CD4-positive, alpha-beta T cell (primary cell): ENCODE data around the gene WDR3. TPM values are rescaled to one million over a fixed set of nuclear protein-coding genes. Genes with fewer than 3 reads are reported as not detected.
A peak's percentile ranks its signal among the peaks of the same experiment; 100 is the strongest.

Experiments used
- ATAC-seq: fragments of 200-7000 bp; cut with Tn5 transposase; one replicate; pipeline ENCODE4 v1.10.0; 2022; ENCODE audit warnings: mild to moderate bottlenecking; ENCODE audit not compliant: poor library complexity
- CTCF ChIA-PET: fragments of 350-600 bp; sonication (Branson Sonifier 250); formaldehyde crosslinking; loops from one replicate; lab custom pipeline; 2021; ENCODE audit warnings: antibody characterized with exemption, inconsistent platforms; lab: Charles Lee
- POLR2A ChIA-PET: fragments of 350-600 bp; sonication (Branson Sonifier 250); formaldehyde crosslinking; loops from one replicate; lab custom pipeline; 2021; ENCODE audit warnings: antibody characterized with exemption, inconsistent platforms; lab: Charles Lee
- DNase-seq, 14 experiments: peaks; one replicate each; pipeline ENCODE4 v3.0.0-alpha.2; 2013 to 2020; ENCODE audit warnings: mixed read lengths in 2 of 14
- H3K27ac ChIP-seq, 2 donors: one replicate each; pipeline versions ENCODE4 v1.5.1 to v1.7.0; 2013; ENCODE audit warnings: low read length in 2 of 2, low read depth in 1 of 2, mild to moderate bottlenecking in 1 of 2
- H3K27me3 ChIP-seq, 2 experiments: 1 replicate in 1 of 2; 2 replicates in 1 of 2; pipeline versions ENCODE4 v1.6.1 to v1.7.0; 2013; ENCODE audit warnings: low read length in 2 of 2, control low read depth in 1 of 2, mild to moderate bottlenecking in 1 of 2, moderate library complexity in 1 of 2; ENCODE audit not compliant: insufficient read depth in 2 of 2, control insufficient read depth in 1 of 2
- H3K36me3 ChIP-seq: one replicate; pipeline ENCODE4 v1.6.1; 2013; ENCODE audit warnings: low read length, control low read depth; ENCODE audit not compliant: insufficient read depth
- H3K4me1 ChIP-seq: one replicate; pipeline ENCODE4 v1.6.1; 2013; ENCODE audit warnings: low read length, control low read depth; ENCODE audit not compliant: insufficient read depth
- H3K4me3 ChIP-seq: one replicate; pipeline ENCODE4 v1.5.1; 2013; ENCODE audit warnings: mild to moderate bottlenecking, low read length, moderate library complexity
- H3K9me3 ChIP-seq, 2 experiments: 1 replicate in 1 of 2; 2 replicates in 1 of 2; pipeline versions ENCODE4 v1.6.1 to v1.7.0; 2013; ENCODE audit warnings: low read length in 2 of 2, mild to moderate bottlenecking in 2 of 2, control low read depth in 1 of 2, moderate library complexity in 1 of 2; ENCODE audit not compliant: control insufficient read depth in 1 of 2, insufficient read depth in 1 of 2
- H3K27ac Mint-ChIP-seq: one replicate; pipeline ENCODE4 v1.8.0; 2020; ENCODE audit warnings: mixed read lengths
- H3K27me3 Mint-ChIP-seq: one replicate; pipeline ENCODE4 v1.8.0; 2021; ENCODE audit warnings: mixed read lengths
- H3K36me3 Mint-ChIP-seq: one replicate; pipeline ENCODE4 v1.8.0; 2021; ENCODE audit warnings: low read depth, mixed read lengths
- H3K4me1 Mint-ChIP-seq: one replicate; pipeline ENCODE4 v1.8.0; 2021; ENCODE audit warnings: low read depth, mixed read lengths
- H3K4me3 Mint-ChIP-seq: one replicate; pipeline ENCODE4 v1.8.0; 2020; ENCODE audit warnings: mild to moderate bottlenecking, mixed read lengths
- H3K9me3 Mint-ChIP-seq: one replicate; pipeline ENCODE4 v1.8.0; 2020; ENCODE audit warnings: mixed read lengths
- CTCF ChIP-seq: fragments of 200-600 bp; IDR thresholded peaks from one replicate; pipeline ENCODE4 v1.8.0; 2022; ENCODE audit warnings: antibody characterized with exemption, mild to moderate bottlenecking
- intact Hi-C, 2 experiments: fragments of 100-400 bp; cut with DNase I in 1 of 2; cut with micrococcal nuclease in 1 of 2; formaldehyde crosslinking; loops; one replicate each; pipeline versions ENCODE4 v1.15.1 to v1.9.0; 2023 to 2025; cut with DNase I, micrococcal nuclease
- total RNA-seq, 174 experiments: library from RNA in 2 of 174; stranded (reverse) in 2 of 174; gene quantifications; one replicate each; pipeline ENCODE4 v1.2.3 and lab custom pipeline; 2021 to 2026

WDR3 gene
- total RNA-seq, 2 experiments from 2014 or later = 5.8 to 7.5 TPM

- Histone ChIP-seq H3K27me3 (no peaks in the 10 kb centered on the region), H3K4me1 (no peaks in the 10 kb centered on the region), H3K36me3 (peaks cover 37% of the 10 kb centered on the region), H3K4me3 (no peak overlapping the region), H3K27ac (no peak overlapping the region), H3K9me3 (no peaks in the 10 kb centered on the region)
- H3K27ac Mint-ChIP-seq = no peak overlapping the region
- ChIA-PET CTCF (interaction anchor here (0.6 to 2.0 kb wide), 11 partner anchors 10 to 828 kb away, joined by 3 to 15 read pairs (median 3); no protein-coding TSS in a partner anchor), POLR2A (interaction anchor here (1.8 kb wide), 1 partner anchor 33 kb away, joined by 9 read pairs; the partner anchor contains the start of genes GDAP2 and WDR3)
- H3K4me3 Mint-ChIP-seq = no peak overlapping the region
- H3K27me3 Mint-ChIP-seq = no peaks in the 10 kb centered on the region
- DNase-seq = peak; percentile 8 to 72 (median 38)
- peaks cover 76% of the 10 kb centered on the region for H3K36me3 Mint-ChIP-seq
- no peaks in the 10 kb centered on the region for H3K9me3 Mint-ChIP-seq
- peak; percentile 91 for TF ChIP-seq CTCF
- peak; percentile 41 for ATAC-seq
- intact Hi-C loops = loop anchor here (1.0 to 10.0 kb wide), 7 partner anchors 141 to 1249 kb away; partner anchors contain the start of genes TTF2 (in 1 of the 2) and WARS2 (in 1 of the 2)
- H3K4me1 Mint-ChIP-seq = no peaks in the 10 kb centered on the region
These were observed 33.9 kb upstream of the WDR3 start for GRCh38 chr1:117895482-117896114.

GRCh38 chr1:117897551-117897950, 32.0 kb upstream of the WDR3 start:
- ChIA-PET CTCF (no interaction called here), POLR2A (no interaction called here)
- Histone ChIP-seq H3K4me1 (no peaks in the 10 kb centered on the region), H3K27me3 (no peaks in the 10 kb centered on the region), H3K36me3 (peaks cover 46% of the 10 kb centered on the region), H3K4me3 (no peak overlapping the region), H3K9me3 (no peaks in the 10 kb centered on the region), H3K27ac (no peak overlapping the region)
- peaks cover 76% of the 10 kb centered on the region for H3K36me3 Mint-ChIP-seq
- H3K4me1 Mint-ChIP-seq = no peaks in the 10 kb centered on the region
- H3K9me3 Mint-ChIP-seq = no peaks in the 10 kb centered on the region
- ATAC-seq = no peak
- no peaks in the 10 kb centered on the region for H3K27me3 Mint-ChIP-seq
- no peak overlapping the region for H3K27ac Mint-ChIP-seq
- TF ChIP-seq CTCF = no peak
- H3K4me3 Mint-ChIP-seq = no peak overlapping the region
- DNase-seq = no peak
- intact Hi-C loops = loop anchor here (5.0 to 10.0 kb wide), 5 partner anchors 143 to 1247 kb away; partner anchors contain the start of genes TTF2 (in 1 of the 2) and WARS2 (in 1 of the 2)

- Histone ChIP-seq H3K4me3 (no peak overlapping the region), H3K36me3 (peaks cover 64% of the 10 kb centered on the region), H3K4me1 (no peaks in the 10 kb centered on the region), H3K9me3 (no peaks in the 10 kb centered on the region), H3K27me3 (no peaks in the 10 kb centered on the region), H3K27ac (no peak overlapping the region)
- intact Hi-C loops = loop anchor here (5.0 to 10.0 kb wide), 5 partner anchors 145 to 1245 kb away; partner anchors contain the start of genes TTF2 (in 1 of the 2) and WARS2 (in 1 of the 2)
- DNase-seq (no peak), ATAC-seq (no peak)
- no peak overlapping the region for H3K4me3 Mint-ChIP-seq
- H3K4me1 Mint-ChIP-seq = no peaks in the 10 kb centered on the region
- no peaks in the 10 kb centered on the region for H3K9me3 Mint-ChIP-seq
- H3K36me3 Mint-ChIP-seq = peaks cover 93% of the 10 kb centered on the region
- ChIA-PET CTCF (interaction anchor here (1.1 kb wide), 1 partner anchor 365 kb away, joined by 3 read pairs; no protein-coding TSS in a partner anchor), POLR2A (no interaction called here)
- no peak for TF ChIP-seq CTCF
- H3K27ac Mint-ChIP-seq = no peak overlapping the region
- H3K27me3 Mint-ChIP-seq = no peaks in the 10 kb centered on the region
These were observed 29.7 kb upstream of the WDR3 start for GRCh38 chr1:117899801-117900200.
